ENCODE measurements around the gene MANF.

MANF gene

DNA sequence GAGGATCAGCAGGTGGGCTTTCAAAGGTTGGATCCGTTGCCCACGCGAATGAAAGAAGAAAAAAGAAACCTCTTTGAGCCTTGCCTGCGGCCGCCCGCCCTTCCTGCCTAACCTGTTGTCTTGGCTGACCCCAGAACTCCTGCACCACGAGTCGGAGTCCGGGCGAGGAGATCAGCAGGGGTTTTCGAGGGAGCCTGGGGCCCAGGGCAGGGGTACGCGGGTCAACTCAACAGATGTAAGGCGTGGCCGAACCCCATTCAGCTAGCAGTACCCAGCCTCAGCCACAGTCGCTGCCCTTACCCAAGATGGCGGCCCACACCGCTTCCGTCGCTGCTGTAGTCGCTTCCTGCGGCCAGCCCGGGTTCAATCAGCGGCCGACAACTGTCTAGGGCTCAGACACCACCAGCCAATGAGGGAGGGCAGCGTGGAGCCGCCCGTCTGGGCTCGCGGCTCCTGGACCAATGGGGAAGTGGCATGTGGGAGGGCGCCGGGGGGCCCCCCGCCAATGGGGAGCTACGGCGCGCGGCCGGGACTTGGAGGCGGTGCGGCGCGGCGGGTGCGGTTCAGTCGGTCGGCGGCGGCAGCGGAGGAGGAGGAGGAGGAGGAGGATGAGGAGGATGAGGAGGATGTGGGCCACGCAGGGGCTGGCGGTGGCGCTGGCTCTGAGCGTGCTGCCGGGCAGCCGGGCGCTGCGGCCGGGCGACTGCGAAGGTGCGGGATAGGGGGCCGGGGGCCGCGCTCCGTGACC is at the start of gene MANF:
MANF (plus strand) TSS at position 566 of the 748 bp plus-strand sequence; CDS start at position 618, 52 bp downstream.
- Histone ChIP-seq H3K36me3 (ENCODE audit: insufficient read depth, low read length) (peaks cover 21% of the 10 kb centered on the region), H3K4me1 (ENCODE audit: insufficient read depth, low read length) (peaks cover 25% of the 10 kb centered on the region), H3K27ac (ENCODE audit: low read depth, low read length) (peak within 1 kb of the TSS; percentile 98)

DNA sequence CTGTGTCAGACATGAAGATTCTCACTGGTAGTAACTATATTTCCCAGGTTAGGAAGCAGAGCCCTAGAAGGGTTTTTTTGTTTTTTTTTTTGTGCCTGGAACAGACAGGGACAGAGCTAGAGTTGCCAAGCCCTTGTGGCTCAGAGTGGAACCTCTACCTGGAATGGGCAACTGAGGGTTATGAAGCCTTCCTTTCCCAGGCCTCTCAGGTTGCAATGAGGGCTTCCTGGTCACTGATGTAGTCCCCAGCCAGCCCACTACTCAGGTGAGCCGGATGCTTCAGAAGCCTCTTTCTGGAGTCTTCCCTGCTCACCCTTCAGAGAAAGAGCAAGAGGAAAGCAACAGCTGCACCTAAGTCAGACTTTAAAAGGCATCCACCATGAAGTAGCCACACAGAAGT is 48.8 kb upstream of the MANF start:
- Histone ChIP-seq H3K4me3 (ENCODE audit: low read depth in 1 of 2, low read length in 2 of 2) (no peak overlapping the region), H3K36me3 (ENCODE audit: insufficient read depth, low read length) (no peaks in the 10 kb centered on the region), H3K27me3 (ENCODE audit: control insufficient read depth in 1 of 2, insufficient read depth in 2 of 2, low read length in 2 of 2) (no peaks in the 10 kb centered on the region), H3K4me1 (ENCODE audit: insufficient read depth, low read length) (peaks cover 12% of the 10 kb centered on the region), H3K27ac (ENCODE audit: low read depth, low read length) (no peak overlapping the region), H3K9ac (ENCODE audit: low read length) (no peak overlapping the region), H3K9me3 (ENCODE audit: low read length) (no peaks in the 10 kb centered on the region)

More for the DNA sequence above, at the start of gene MANF:
- H3K4me3 ChIP-seq (ENCODE audit: low read depth in 1 of 2, low read length in 2 of 2): peak within 1 kb of the TSS; percentile 78 to 94
- peak within 1 kb of the TSS; percentile 86 for H3K9ac ChIP-seq (ENCODE audit: low read length)
- no peaks in the 10 kb centered on the region for H3K27me3 ChIP-seq (ENCODE audit: control insufficient read depth in 1 of 2, insufficient read depth in 2 of 2, low read length in 2 of 2)
- H3K9me3 ChIP-seq (ENCODE audit: low read length): no peaks in the 10 kb centered on the region

DNA sequence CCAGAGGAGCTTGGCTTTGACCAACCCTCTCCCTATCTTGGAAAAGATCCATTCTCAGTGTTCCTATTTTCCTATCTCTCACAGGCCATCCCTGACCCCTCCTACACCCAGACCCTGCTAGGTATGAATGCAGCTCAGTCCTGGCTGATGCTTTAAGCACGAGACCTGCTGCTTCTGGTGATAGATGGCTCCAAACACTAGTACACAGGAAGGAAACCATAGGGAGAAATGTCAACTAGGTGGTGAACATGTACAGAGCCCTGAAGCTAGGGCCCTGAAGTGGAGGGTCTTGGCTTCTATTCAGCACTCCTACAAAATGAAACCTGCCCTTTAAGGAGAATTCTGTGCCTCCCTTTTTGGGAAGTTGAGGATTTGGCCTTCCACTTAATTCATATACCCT is 47.4 kb upstream of the MANF start:
- Histone ChIP-seq H3K9ac (ENCODE audit: low read length) (no peak overlapping the region), H3K9me3 (ENCODE audit: low read length) (no peaks in the 10 kb centered on the region), H3K4me3 (ENCODE audit: low read depth in 1 of 2, low read length in 2 of 2) (no peak overlapping the region), H3K36me3 (ENCODE audit: insufficient read depth, low read length) (no peaks in the 10 kb centered on the region), H3K27ac (ENCODE audit: low read depth, low read length) (no peak overlapping the region), H3K27me3 (ENCODE audit: control insufficient read depth in 1 of 2, insufficient read depth in 2 of 2, low read length in 2 of 2) (no peaks in the 10 kb centered on the region), H3K4me1 (ENCODE audit: insufficient read depth, low read length) (peaks cover 12% of the 10 kb centered on the region)

DNA sequence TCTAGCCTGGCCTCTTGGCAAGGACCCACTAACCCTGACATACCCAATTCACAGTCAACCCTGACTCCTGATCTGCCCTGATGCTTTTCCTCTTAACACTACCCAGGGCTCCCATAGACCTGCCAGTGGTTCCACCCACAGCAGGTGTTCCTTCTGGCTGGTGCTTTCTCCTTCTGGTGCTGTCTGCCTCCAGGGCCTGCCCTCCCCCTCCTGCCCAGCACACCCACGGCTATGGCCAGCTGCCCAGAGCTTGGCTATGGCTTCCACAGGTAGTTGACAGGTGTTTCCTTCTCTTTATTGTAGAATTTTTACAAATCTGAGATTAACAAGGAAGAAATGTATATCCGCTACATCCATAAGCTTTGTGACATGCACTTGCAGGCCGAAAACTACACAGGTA is 46.5 kb upstream of the MANF start:
- no peak overlapping the region for H3K4me3 ChIP-seq (ENCODE audit: low read depth in 1 of 2, low read length in 2 of 2)
- no peaks in the 10 kb centered on the region for H3K9me3 ChIP-seq (ENCODE audit: low read length)
- no peak overlapping the region for H3K27ac ChIP-seq (ENCODE audit: low read depth, low read length)
- no peaks in the 10 kb centered on the region for H3K36me3 ChIP-seq (ENCODE audit: insufficient read depth, low read length)
- H3K9ac ChIP-seq (ENCODE audit: low read length): no peak overlapping the region
- no peaks in the 10 kb centered on the region for H3K27me3 ChIP-seq (ENCODE audit: control insufficient read depth in 1 of 2, insufficient read depth in 2 of 2, low read length in 2 of 2)
- H3K4me1 ChIP-seq (ENCODE audit: insufficient read depth, low read length): peaks cover 12% of the 10 kb centered on the region

DNA sequence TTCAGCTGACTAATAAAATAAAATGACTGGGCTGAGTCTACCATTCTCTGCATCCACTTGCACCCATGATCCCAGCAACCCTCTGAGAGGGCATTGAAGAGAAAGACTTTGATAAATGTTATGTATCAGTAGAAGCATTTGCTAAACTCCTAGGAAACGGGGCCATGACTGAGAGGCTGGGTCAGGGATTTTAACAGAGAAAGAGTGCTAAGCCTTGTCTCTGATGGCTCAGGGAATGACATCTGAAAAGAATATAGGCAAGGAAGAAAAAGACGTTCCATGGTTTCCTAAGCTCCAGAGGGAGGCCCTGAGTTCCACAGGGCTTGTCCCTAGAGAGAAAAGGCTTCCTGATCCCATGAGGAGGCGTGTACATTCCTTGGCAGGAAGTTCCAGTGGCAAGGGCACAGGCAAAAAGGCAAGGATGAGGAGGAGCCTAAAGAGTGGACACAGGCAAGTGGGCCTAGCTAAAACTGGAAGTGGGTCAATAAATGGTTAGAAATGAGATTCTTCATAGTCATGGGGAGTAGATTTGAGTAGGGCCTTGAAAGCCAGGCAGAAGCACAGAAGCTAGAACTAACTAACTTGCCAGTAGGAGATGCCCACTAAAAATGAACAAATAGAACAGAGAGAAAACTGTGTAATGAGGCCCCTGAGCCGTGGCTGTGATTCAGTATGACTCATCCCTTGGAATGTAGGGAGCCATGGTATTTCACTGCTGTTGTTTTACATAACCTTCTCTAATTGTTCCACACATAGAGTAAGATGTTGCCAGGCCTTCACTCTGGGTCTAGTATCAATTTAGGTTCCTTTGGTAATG is 44.9 kb upstream of the MANF start:
- no peak overlapping the region for H3K4me3 ChIP-seq (ENCODE audit: low read depth in 1 of 2, low read length in 2 of 2)
- peak overlapping the region; percentile 21 for H3K27ac ChIP-seq (ENCODE audit: low read depth, low read length)

DNA sequence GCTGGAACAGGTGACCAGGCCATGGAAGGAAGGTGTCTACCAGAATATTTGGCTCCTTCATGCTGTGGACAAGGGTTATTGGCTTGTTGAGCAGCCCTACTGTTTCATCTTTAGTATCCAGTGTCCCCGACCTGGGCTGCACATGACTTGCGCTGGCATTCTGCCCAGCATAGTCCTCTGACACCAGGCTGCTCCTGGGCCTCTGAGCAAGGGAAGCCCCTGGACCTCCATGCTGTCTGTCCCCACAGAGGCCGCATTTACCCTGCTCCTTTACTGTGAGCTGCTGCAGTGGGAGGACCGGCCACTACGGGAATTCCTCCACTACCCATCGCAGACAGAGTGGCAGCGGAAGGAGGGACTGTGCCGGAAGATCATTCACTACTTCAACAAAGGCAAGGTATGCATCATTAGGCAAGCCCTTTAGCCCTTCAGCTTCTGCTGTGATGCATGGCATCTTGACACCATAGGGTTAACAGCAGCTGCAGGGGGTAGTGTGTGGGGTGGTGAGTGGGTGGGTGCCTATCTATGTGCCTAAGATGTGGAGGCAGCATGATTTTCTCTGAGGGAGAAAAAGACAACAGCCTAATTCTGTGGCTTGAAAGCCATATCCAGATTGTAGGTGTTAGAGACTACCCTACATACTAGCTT is 44.0 kb upstream of the MANF start:
- Histone ChIP-seq H3K4me3 (ENCODE audit: low read depth in 1 of 2, low read length in 2 of 2) (no peak overlapping the region), H3K27ac (ENCODE audit: low read depth, low read length) (no peak overlapping the region), H3K9me3 (ENCODE audit: low read length) (no peaks in the 10 kb centered on the region), H3K27me3 (ENCODE audit: control insufficient read depth in 1 of 2, insufficient read depth in 2 of 2, low read length in 2 of 2) (no peaks in the 10 kb centered on the region), H3K36me3 (ENCODE audit: insufficient read depth, low read length) (no peaks in the 10 kb centered on the region), H3K9ac (ENCODE audit: low read length) (no peak overlapping the region), H3K4me1 (ENCODE audit: insufficient read depth, low read length) (peaks cover 12% of the 10 kb centered on the region)

More for the DNA sequence above, 44.9 kb upstream of the MANF start:
- Histone ChIP-seq H3K4me1 (ENCODE audit: insufficient read depth, low read length) (peaks cover 12% of the 10 kb centered on the region), H3K36me3 (ENCODE audit: insufficient read depth, low read length) (no peaks in the 10 kb centered on the region), H3K9me3 (ENCODE audit: low read length) (no peaks in the 10 kb centered on the region), H3K27me3 (ENCODE audit: control insufficient read depth in 1 of 2, insufficient read depth in 2 of 2, low read length in 2 of 2) (no peaks in the 10 kb centered on the region), H3K9ac (ENCODE audit: low read length) (no peak overlapping the region)

DNA sequence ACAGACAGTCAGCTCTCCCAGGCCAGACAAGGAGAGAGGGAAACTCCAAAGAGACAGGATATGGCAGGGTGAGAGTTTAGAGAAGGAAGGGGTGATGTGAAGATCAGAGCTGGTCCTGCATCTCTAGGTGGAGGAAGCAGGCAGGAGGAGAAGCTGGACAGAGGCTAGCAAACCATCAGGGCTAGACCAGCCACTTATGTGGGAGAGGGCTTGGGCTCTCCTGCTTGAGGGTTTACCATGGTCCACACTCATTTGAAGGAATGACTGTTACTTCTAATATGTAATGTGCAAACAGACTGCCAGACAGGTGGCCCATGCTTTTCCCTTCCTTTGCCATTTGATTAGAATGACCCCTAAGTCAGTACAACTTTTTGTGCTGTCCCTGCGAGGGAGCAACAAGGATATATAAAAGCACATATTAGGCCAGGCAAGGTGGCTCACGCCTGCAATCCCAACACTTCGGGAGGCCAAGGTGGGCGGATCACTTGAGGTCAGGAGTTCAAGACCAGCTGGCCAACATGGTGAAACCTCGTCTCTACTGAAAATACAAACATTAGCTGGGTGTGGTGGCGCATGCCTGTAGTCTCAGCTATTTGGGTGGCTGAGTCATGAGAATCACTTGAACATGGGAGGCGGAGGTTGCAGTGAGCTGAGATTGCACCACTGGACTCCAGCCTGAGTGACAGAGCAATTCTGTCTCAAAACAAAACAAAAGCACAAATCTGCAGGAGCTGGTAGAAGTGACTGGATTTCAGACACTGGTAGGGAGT is 41.0 kb upstream of the MANF start:
- peaks cover 12% of the 10 kb centered on the region for H3K4me1 ChIP-seq (ENCODE audit: insufficient read depth, low read length)
- no peak overlapping the region for H3K27ac ChIP-seq (ENCODE audit: low read depth, low read length)
- no peaks in the 10 kb centered on the region for H3K27me3 ChIP-seq (ENCODE audit: control insufficient read depth in 1 of 2, insufficient read depth in 2 of 2, low read length in 2 of 2)
- no peaks in the 10 kb centered on the region for H3K9me3 ChIP-seq (ENCODE audit: low read length)
- H3K9ac ChIP-seq (ENCODE audit: low read length): no peak overlapping the region
- no peak overlapping the region for H3K4me3 ChIP-seq (ENCODE audit: low read depth in 1 of 2, low read length in 2 of 2)
- H3K36me3 ChIP-seq (ENCODE audit: insufficient read depth, low read length): no peaks in the 10 kb centered on the region

DNA sequence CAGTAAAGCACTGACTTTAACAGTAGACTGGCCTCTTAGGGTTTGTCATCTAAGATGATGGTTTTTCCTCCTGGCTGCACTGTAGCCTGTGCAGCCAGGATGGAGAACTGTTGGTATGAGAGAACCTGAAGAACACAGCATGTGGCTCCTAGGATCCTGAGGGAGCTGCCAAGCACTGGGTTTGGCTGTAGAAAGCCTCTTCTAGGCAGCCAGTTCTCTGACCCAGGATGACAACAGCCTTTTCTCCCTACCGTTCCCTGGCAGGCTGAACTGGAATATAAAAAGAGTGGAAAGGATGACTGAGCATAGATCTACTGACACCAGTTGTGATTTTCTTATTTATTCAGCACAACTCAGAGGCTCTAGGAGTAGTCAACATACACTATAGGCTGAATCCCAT is 34.3 kb upstream of the MANF start:
- Histone ChIP-seq H3K4me3 (ENCODE audit: low read depth in 1 of 2, low read length in 2 of 2) (no peak overlapping the region), H3K9me3 (ENCODE audit: low read length) (no peaks in the 10 kb centered on the region), H3K36me3 (ENCODE audit: insufficient read depth, low read length) (no peaks in the 10 kb centered on the region), H3K27me3 (ENCODE audit: control insufficient read depth in 1 of 2, insufficient read depth in 2 of 2, low read length in 2 of 2) (no peaks in the 10 kb centered on the region), H3K27ac (ENCODE audit: low read depth, low read length) (no peak overlapping the region), H3K4me1 (ENCODE audit: insufficient read depth, low read length) (no peaks in the 10 kb centered on the region), H3K9ac (ENCODE audit: low read length) (no peak overlapping the region)

DNA sequence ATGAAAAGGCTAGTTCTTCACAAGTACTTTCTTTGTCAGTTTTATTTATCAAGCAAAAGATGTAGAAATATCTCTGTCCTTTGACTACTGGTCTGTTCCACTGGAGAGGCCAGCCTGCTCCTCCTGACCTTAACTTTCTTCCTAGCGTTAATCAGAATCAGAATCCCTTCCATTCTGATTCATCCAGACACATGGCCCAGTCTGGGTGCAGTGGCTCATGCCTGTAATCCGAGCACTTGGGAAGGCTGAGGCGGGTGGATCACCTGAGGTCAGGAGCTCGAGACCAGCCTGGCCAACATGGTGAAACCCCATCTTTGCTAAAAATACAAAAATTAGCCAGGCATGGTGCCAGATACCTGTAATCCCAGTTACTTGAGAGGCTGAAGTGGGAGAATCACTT is 32.0 kb upstream of the MANF start:
- H3K4me3 ChIP-seq (ENCODE audit: low read depth in 1 of 2, low read length in 2 of 2): no peak overlapping the region
- no peaks in the 10 kb centered on the region for H3K27me3 ChIP-seq (ENCODE audit: control insufficient read depth in 1 of 2, insufficient read depth in 2 of 2, low read length in 2 of 2)
- H3K36me3 ChIP-seq (ENCODE audit: insufficient read depth, low read length): no peaks in the 10 kb centered on the region
- H3K27ac ChIP-seq (ENCODE audit: low read depth, low read length): no peak overlapping the region
- no peak overlapping the region for H3K9ac ChIP-seq (ENCODE audit: low read length)
- H3K4me1 ChIP-seq (ENCODE audit: insufficient read depth, low read length): no peaks in the 10 kb centered on the region
- no peaks in the 10 kb centered on the region for H3K9me3 ChIP-seq (ENCODE audit: low read length)

DNA sequence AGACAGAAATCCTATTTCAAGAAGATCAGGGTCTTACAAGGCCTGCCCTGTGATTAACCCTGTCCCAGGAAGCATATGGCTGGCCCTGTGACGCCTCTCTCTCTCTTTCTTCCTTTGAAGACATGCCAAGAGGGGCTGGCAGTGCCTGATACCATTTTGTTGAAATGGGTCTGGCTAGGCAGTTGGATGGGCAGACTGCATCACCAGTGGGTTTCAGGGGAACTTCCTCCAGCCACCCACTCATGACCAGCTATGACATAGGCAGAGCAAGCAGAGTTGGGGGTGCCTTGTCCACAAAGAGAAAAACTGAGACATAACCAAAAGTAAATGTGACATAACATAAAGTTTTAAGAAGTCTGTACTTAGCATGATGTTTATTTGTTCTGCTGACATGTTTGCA is 31.4 kb upstream of the MANF start:
- Histone ChIP-seq H3K27me3 (ENCODE audit: control insufficient read depth in 1 of 2, insufficient read depth in 2 of 2, low read length in 2 of 2) (no peaks in the 10 kb centered on the region), H3K4me1 (ENCODE audit: insufficient read depth, low read length) (no peaks in the 10 kb centered on the region), H3K36me3 (ENCODE audit: insufficient read depth, low read length) (no peaks in the 10 kb centered on the region), H3K27ac (ENCODE audit: low read depth, low read length) (no peak overlapping the region), H3K9ac (ENCODE audit: low read length) (no peak overlapping the region), H3K9me3 (ENCODE audit: low read length) (no peaks in the 10 kb centered on the region), H3K4me3 (ENCODE audit: low read depth in 1 of 2, low read length in 2 of 2) (no peak overlapping the region)

DNA sequence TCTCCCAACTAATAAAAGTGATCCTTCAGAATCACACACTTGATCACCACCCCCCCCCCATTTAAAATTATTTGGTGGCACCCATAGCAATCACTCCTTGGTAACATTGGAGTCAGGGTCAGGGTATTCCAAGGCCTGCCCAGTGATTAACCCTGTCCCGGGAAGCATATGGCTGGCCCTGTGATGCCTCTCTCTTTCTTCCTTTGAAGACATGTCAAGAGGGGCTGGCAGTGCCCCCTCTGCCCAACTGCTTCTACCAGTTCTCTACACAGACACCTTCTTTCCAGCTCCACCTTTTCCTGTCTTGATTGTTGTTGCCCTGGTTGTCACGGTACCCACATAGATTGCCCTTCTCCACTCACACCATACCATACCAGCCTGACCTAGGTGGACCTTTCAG is 30.9 kb upstream of the MANF start:
- no peak overlapping the region for H3K9ac ChIP-seq (ENCODE audit: low read length)

More for the DNA sequence above, 30.9 kb upstream of the MANF start:
- Histone ChIP-seq H3K36me3 (ENCODE audit: insufficient read depth, low read length) (no peaks in the 10 kb centered on the region), H3K4me1 (ENCODE audit: insufficient read depth, low read length) (no peaks in the 10 kb centered on the region), H3K27ac (ENCODE audit: low read depth, low read length) (no peak overlapping the region), H3K9me3 (ENCODE audit: low read length) (no peaks in the 10 kb centered on the region), H3K4me3 (ENCODE audit: low read depth in 1 of 2, low read length in 2 of 2) (no peak overlapping the region), H3K27me3 (ENCODE audit: control insufficient read depth in 1 of 2, insufficient read depth in 2 of 2, low read length in 2 of 2) (no peaks in the 10 kb centered on the region)

Measured in muscle layer of colon (tissue), 2 donors.